WTC11 (cell line): Measurements from ENCODE around the gene TSEN2.

Experiments used
- CBFB ChIP-seq: sonication (generic); formaldehyde crosslinking; IDR thresholded peaks from 2 replicates; pipeline ENCODE4 v1.8.1; 2022; ENCODE audit warnings: mild to moderate bottlenecking, low read depth, missing genetic modification reagents
- CREM ChIP-seq: sonication (generic); formaldehyde crosslinking; IDR thresholded peaks from 2 replicates; pipeline ENCODE4 v1.8.1; 2022; ENCODE audit warnings: mild to moderate bottlenecking, missing genetic modification reagents, moderate library complexity
- FOXP1 ChIP-seq: sonication (generic); formaldehyde crosslinking; IDR thresholded peaks from 2 replicates; pipeline ENCODE4 v1.8.0; 2022; ENCODE audit warnings: missing genetic modification reagents, mild to moderate bottlenecking, moderate library complexity, borderline replicate concordance
- MAX ChIP-seq: sonication (generic); formaldehyde crosslinking; IDR thresholded peaks from 2 replicates; pipeline ENCODE4 v1.8.0; 2022; ENCODE audit warnings: mild to moderate bottlenecking, missing genetic modification reagents
- MYBL2 ChIP-seq: sonication (generic); formaldehyde crosslinking; IDR thresholded peaks from 2 replicates; pipeline ENCODE4 v1.8.1; 2023; ENCODE audit warnings: mild to moderate bottlenecking, moderate library complexity, missing genetic modification reagents
- SMAD4 ChIP-seq: sonication (generic); formaldehyde crosslinking; IDR thresholded peaks from 2 replicates; pipeline ENCODE4 v1.8.0; 2022; ENCODE audit warnings: mild to moderate bottlenecking, missing genetic modification reagents
- SOX15 ChIP-seq: fragments of 250-450 bp; sonication (Bioruptor Pico); IDR thresholded peaks from 2 replicates; pipeline ENCODE4 v1.9.0; 2021; ENCODE audit warnings: mild to moderate bottlenecking
- ZNF416 ChIP-seq: fragments of 250-450 bp; sonication (Bioruptor Pico); IDR thresholded peaks from 2 replicates; pipeline ENCODE4 v1.9.0; 2021; ENCODE audit warnings: mild to moderate bottlenecking, inconsistent platforms
- TF ChIP-seq, protein P1 (sequence below): sonication (generic); formaldehyde crosslinking; IDR thresholded peaks from 2 replicates; pipeline ENCODE4 v1.8.0; 2022; ENCODE audit warnings: missing genetic modification reagents

DNA sequence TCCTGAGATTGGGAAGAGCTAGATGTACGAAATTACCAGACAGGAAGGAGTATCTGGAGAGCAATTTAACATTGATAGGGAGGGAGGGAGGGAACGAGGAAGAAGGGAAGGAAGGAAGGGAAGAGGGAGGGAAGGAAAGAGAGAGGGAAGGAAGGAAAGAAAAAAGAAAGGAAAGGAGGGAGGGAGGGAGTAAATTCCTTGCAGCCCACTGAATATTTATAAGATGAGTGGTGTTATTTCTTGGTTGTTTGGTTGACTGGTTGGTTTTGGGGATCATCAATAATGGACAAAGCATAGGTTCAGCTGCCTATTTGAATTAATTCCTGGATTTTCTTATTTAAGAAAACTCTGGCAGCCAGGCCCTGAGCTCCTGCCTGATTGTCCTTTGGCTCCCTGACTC is 15.5 kb upstream of the TSEN2 start:
- TF ChIP-seq CREM (CRISPR knock-in tag) (no peak), MYBL2 (CRISPR knock-in tag) (no peak), FOXP1 (CRISPR knock-in tag) (no peak), ZNF416 (CRISPR knock-in tag) (no peak), SMAD4 (CRISPR knock-in tag) (no peak), SOX15 (no peak), MAX (no peak), CBFB (CRISPR knock-in tag) (no peak)
- TF ChIP-seq, protein P1, sequence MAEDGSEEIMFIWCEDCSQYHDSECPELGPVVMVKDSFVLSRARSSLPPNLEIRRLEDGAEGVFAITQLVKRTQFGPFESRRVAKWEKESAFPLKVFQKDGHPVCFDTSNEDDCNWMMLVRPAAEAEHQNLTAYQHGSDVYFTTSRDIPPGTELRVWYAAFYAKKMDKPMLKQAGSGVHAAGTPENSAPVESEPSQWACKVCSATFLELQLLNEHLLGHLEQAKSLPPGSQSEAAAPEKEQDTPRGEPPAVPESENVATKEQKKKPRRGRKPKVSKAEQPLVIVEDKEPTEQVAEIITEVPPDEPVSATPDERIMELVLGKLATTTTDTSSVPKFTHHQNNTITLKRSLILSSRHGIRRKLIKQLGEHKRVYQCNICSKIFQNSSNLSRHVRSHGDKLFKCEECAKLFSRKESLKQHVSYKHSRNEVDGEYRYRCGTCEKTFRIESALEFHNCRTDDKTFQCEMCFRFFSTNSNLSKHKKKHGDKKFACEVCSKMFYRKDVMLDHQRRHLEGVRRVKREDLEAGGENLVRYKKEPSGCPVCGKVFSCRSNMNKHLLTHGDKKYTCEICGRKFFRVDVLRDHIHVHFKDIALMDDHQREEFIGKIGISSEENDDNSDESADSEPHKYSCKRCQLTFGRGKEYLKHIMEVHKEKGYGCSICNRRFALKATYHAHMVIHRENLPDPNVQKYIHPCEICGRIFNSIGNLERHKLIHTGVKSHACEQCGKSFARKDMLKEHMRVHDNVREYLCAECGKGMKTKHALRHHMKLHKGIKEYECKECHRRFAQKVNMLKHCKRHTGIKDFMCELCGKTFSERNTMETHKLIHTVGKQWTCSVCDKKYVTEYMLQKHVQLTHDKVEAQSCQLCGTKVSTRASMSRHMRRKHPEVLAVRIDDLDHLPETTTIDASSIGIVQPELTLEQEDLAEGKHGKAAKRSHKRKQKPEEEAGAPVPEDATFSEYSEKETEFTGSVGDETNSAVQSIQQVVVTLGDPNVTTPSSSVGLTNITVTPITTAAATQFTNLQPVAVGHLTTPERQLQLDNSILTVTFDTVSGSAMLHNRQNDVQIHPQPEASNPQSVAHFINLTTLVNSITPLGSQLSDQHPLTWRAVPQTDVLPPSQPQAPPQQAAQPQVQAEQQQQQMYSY: no peak
